ENCODE measurements around the gene RAB11FIP3. TPM values are rescaled to one million over a fixed set of nuclear protein-coding genes. Genes with fewer than 3 reads are reported as not detected.

Gene RAB11FIP3
- polyA plus RNA-seq, 1 of the 3 experiments (the other 2 are of a cell fraction): 24.8 TPM

- POLR2A ChIA-PET: no interaction called here
- H3K9ac ChIP-seq: no peak overlapping the region
- H3K4me1 ChIP-seq (ENCODE audit: control insufficient read depth in 1 of 2, insufficient read depth in 2 of 2, low read depth in 1 of 2, low read length in 1 of 2): peaks cover 10 to 12% of the 10 kb centered on the region in 2 experiments; a peak in 2 of 4 replicates
- DNase-seq: no peak
- H3K9me3 ChIP-seq: no peaks in the 10 kb centered on the region
- H3K9me2 ChIP-seq: no peaks in the 10 kb centered on the region
- H3K36me3 ChIP-seq (replicated peaks in 1 of 2; ENCODE audit: control insufficient read depth in 1 of 2, insufficient read depth in 2 of 2, low read length in 1 of 2): peaks cover 5 to 6% of the 10 kb centered on the region in 2 experiments
- H3K27ac ChIP-seq (ENCODE audit: low read depth in 2 of 2, low read length in 1 of 2): no peak overlapping the region
- WGBS (ENCODE audit: low lambda C conversion rate): 95% methylated on average over 18 of the region's 20 CpGs
- H3K79me2 ChIP-seq (ENCODE audit: insufficient read depth): peaks cover 53% of the 10 kb centered on the region
- no peak overlapping the region for H3K4me2 ChIP-seq
- peaks cover 36% of the 10 kb centered on the region; the same call in 1 of the 2 replicates for H4K20me1 ChIP-seq (ENCODE audit: insufficient read depth)
- H3F3A ChIP-seq (replicated peaks; ENCODE audit: insufficient read depth): peaks cover 14% of the 10 kb centered on the region
- CTCF ChIA-PET: interaction anchor here (1.2 kb wide), 1 partner anchor 27 kb away, joined by 5 read pairs; no protein-coding TSS in a partner anchor
- no peak overlapping the region for H3K4me3 ChIP-seq (ENCODE audit: low read depth in 2 of 2, low read length in 1 of 2)
- no peak overlapping the region for H2AFZ ChIP-seq (ENCODE audit: low read depth)
- TF ChIP-seq PBX3 (IDR thresholded peaks at IDR 0.05) (no peak), EZH2phosphoT487 (IDR thresholded peaks at IDR 0.05; ENCODE audit: borderline replicate concordance, low read depth) (no peak), GABPA (IDR thresholded peaks at IDR 0.05; ENCODE audit: low read depth) (no peak), USF1 (IDR thresholded peaks at IDR 0.05; ENCODE audit: borderline replicate concordance, low read depth) (no peak), RAD21 (IDR thresholded peaks at IDR 0.05; ENCODE audit: low read length) (no peak), RCOR1 (IDR thresholded peaks at IDR 0.05; ENCODE audit: low read length) (no peak), FOXJ3 (CRISPR knock-in tag; IDR thresholded peaks at IDR 0.05) (no peak), MXI1 (IDR thresholded peaks at IDR 0.05; ENCODE audit: low read depth, low read length) (no peak), POLR2AphosphoS5 (IDR thresholded peaks at IDR 0.05; ENCODE audit: low read depth, low read length) (no peak), JUND (IDR thresholded peaks at IDR 0.05) (no peak), NRF1 (IDR thresholded peaks at IDR 0.05; ENCODE audit: low read depth, low read length) (no peak), CTCF (IDR thresholded peaks at IDR 0.05) (no peak), CHD2 (IDR thresholded peaks at IDR 0.05; ENCODE audit: low read length, partially characterized antibody) (no peak), MEF2A (IDR thresholded peaks at IDR 0.05; ENCODE audit: borderline replicate concordance, low read depth) (no peak), FOSL2 (IDR thresholded peaks at IDR 0.05; ENCODE audit: borderline replicate concordance, low read depth) (no peak)
- TF ChIP-seq, protein P1, sequence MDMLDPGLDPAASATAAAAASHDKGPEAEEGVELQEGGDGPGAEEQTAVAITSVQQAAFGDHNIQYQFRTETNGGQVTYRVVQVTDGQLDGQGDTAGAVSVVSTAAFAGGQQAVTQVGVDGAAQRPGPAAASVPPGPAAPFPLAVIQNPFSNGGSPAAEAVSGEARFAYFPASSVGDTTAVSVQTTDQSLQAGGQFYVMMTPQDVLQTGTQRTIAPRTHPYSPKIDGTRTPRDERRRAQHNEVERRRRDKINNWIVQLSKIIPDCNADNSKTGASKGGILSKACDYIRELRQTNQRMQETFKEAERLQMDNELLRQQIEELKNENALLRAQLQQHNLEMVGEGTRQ (IDR thresholded peaks at IDR 0.05; ENCODE audit: borderline replicate concordance, low read depth, low read length): no peak
- TF ChIP-seq, protein P2, sequence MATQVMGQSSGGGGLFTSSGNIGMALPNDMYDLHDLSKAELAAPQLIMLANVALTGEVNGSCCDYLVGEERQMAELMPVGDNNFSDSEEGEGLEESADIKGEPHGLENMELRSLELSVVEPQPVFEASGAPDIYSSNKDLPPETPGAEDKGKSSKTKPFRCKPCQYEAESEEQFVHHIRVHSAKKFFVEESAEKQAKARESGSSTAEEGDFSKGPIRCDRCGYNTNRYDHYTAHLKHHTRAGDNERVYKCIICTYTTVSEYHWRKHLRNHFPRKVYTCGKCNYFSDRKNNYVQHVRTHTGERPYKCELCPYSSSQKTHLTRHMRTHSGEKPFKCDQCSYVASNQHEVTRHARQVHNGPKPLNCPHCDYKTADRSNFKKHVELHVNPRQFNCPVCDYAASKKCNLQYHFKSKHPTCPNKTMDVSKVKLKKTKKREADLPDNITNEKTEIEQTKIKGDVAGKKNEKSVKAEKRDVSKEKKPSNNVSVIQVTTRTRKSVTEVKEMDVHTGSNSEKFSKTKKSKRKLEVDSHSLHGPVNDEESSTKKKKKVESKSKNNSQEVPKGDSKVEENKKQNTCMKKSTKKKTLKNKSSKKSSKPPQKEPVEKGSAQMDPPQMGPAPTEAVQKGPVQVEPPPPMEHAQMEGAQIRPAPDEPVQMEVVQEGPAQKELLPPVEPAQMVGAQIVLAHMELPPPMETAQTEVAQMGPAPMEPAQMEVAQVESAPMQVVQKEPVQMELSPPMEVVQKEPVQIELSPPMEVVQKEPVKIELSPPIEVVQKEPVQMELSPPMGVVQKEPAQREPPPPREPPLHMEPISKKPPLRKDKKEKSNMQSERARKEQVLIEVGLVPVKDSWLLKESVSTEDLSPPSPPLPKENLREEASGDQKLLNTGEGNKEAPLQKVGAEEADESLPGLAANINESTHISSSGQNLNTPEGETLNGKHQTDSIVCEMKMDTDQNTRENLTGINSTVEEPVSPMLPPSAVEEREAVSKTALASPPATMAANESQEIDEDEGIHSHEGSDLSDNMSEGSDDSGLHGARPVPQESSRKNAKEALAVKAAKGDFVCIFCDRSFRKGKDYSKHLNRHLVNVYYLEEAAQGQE (IDR thresholded peaks at IDR 0.05; ENCODE audit: low read depth, low read length): no peak
- no peaks in the 10 kb centered on the region for H3K27me3 ChIP-seq (ENCODE audit: insufficient read depth)
Measured at GRCh38 chr16:460787-461186, 35.3 kb downstream of the RAB11FIP3 start.
